ENCODE measurements around the gene SPACA6.
A peak's percentile ranks its signal among the peaks of the same experiment; 100 is the strongest.

SPACA6 gene

DNA sequence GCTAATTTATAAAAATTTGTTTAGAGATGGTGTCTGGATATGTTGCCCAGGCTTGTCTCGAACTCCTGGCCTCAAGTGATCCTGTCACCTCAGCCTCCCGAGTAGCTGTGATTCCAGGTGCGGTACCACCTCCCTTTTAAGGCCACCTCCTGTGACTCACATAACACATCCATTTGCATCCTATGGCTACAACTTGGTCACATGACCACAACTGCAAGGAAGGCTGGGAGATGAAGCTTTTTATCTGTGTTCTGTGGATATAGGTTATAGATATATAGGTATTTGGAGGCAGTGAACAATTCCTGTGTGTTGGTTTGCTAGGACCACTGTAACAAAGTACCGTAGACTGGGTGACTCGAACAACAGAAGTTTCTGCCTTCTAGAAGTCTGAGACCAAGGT, 6.0 kb downstream of the SPACA6 start:
- Histone ChIP-seq H3K4me1 (ENCODE audit: control insufficient read depth, insufficient read depth, low read length) (peaks cover 4% of the 10 kb centered on the region), H3K27me3 (ENCODE audit: control insufficient read depth, insufficient read depth, low read length) (no peaks in the 10 kb centered on the region), H3K9me3 (ENCODE audit: control insufficient read depth, insufficient read depth, low read length) (no peaks in the 10 kb centered on the region), H3K9ac (ENCODE audit: low read depth, low read length) (no peak overlapping the region), H3K36me3 (ENCODE audit: control insufficient read depth, insufficient read depth, low read length) (no peaks in the 10 kb centered on the region), H3K4me3 (ENCODE audit: low read depth, low read length) (no peak overlapping the region)

DNA sequence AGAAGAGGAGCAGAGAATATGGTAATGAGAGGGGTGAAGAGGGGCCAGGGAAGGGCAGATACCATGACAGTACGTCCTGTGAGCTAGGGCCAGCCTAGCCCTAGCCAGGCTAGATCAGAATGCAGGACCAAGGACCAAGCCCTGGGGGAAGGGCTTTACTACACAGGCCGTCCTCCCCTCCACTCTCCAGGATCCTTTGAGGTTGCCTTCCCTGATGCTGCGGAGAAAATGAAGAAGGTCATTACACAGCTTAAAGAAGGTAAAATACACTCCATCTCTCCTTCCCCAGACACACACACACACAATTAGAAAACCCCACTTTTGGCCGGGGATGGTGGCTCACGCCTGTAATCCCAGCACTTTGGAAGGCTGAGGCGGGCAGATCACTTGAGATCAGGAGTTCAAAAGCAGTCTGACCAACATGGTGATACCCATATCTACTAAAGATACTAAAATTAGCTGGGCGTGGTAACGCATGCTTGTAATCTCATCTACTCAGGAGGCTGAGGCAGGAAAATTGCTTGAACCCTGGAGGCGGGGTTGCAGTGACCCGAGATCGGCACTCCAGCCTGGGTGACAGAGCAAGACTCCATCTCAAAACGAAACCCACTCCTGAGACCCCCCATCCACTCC, 8.5 kb downstream of the SPACA6 start:
- peak overlapping the region; percentile 8 for H3K9ac ChIP-seq (ENCODE audit: low read depth, low read length)
- no peaks in the 10 kb centered on the region for H3K27me3 ChIP-seq (ENCODE audit: control insufficient read depth, insufficient read depth, low read length)
- H3K9me3 ChIP-seq (ENCODE audit: control insufficient read depth, insufficient read depth, low read length) = no peaks in the 10 kb centered on the region
- H3K4me1 ChIP-seq (ENCODE audit: control insufficient read depth, insufficient read depth, low read length) = peaks cover 4% of the 10 kb centered on the region
- H3K36me3 ChIP-seq (ENCODE audit: control insufficient read depth, insufficient read depth, low read length) = peaks cover 2% of the 10 kb centered on the region
- peak overlapping the region; percentile 94 for H3K4me3 ChIP-seq (ENCODE audit: low read depth, low read length)

DNA sequence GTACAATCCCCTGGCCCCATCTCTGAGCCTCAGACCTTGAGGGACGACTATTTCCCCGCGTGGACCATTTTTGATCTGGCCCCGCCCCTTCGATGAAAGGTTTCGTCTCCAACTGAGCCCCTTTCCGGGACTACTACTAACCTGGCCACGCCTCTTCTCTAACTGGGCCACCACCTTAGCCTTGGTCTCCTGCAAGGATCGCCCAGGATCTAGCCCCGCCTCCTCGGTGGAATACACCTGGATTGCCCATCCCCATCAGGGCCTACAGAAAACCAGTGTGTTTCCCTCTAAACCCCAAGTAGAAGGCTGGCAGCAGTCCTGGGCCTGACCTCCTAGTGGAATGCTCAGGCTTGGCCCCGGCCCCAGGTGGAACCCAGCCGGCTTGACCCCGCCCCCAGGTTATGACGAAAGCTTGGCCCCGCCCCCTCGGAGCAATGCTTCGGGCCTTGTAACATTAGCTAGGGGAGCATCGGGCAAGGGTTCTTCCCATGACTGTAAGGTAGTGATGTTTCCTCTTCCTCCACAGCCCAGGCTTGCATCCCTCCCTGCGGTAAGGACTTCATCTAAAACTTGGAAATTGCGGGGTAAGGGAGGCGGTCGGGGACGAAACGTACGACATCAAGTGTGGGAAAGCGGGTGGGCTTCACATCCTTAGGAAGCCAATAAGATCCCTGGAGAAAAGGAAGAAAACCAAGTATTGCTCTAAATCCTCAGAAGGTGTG, 9.1 kb downstream of the SPACA6 start:
- Histone ChIP-seq H3K4me3 (ENCODE audit: low read depth, low read length) (peak overlapping the region; percentile 94), H3K9me3 (ENCODE audit: control insufficient read depth, insufficient read depth, low read length) (no peaks in the 10 kb centered on the region), H3K36me3 (ENCODE audit: control insufficient read depth, insufficient read depth, low read length) (peaks cover 2% of the 10 kb centered on the region), H3K4me1 (ENCODE audit: control insufficient read depth, insufficient read depth, low read length) (peaks cover 4% of the 10 kb centered on the region), H3K9ac (ENCODE audit: low read depth, low read length) (peak overlapping the region; percentile 8), H3K27me3 (ENCODE audit: control insufficient read depth, insufficient read depth, low read length) (no peaks in the 10 kb centered on the region)

DNA sequence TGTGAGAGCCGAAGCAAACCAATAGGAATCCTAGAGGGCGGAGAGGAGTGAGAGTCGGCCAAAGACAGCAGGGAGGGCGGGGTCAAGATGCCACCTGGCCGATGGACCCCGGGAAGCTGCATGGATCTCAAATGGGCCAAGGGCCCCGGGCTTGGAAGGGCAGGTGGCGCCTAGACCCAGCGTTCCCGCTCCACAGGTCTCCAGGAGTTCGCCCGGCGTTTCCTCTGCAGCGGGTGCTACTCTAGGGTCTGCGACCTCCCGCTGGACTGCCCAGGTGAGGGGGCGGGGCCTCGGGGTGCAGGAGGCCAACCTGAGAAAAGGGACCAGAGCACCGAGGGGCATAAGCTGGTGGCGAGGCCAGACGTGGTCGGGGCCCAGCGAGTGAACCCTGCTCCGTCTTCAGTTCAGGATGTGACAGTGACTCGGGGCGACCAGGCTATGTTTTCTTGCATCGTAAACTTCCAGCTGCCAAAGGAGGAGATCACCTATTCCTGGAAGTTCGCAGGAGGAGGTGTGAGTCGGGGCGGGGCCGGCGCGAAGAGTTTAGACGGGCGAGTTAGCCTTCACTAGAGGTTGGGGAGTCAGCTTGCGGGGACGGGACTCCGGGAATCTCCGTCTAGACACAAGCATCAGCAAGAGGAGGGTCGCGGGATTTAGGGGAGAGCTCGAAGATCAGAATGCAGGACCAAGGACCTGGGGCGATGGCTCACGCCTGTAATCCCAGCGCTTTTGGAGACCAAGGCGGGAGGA, 9.9 kb downstream of the SPACA6 start:
- H3K4me3 ChIP-seq (ENCODE audit: low read depth, low read length) = peak overlapping the region; percentile 94
- no peak overlapping the region for H3K9ac ChIP-seq (ENCODE audit: low read depth, low read length)
- peaks cover 4% of the 10 kb centered on the region for H3K4me1 ChIP-seq (ENCODE audit: control insufficient read depth, insufficient read depth, low read length)
- no peaks in the 10 kb centered on the region for H3K9me3 ChIP-seq (ENCODE audit: control insufficient read depth, insufficient read depth, low read length)
- no peaks in the 10 kb centered on the region for H3K27me3 ChIP-seq (ENCODE audit: control insufficient read depth, insufficient read depth, low read length)
- peaks cover 2% of the 10 kb centered on the region for H3K36me3 ChIP-seq (ENCODE audit: control insufficient read depth, insufficient read depth, low read length)

DNA sequence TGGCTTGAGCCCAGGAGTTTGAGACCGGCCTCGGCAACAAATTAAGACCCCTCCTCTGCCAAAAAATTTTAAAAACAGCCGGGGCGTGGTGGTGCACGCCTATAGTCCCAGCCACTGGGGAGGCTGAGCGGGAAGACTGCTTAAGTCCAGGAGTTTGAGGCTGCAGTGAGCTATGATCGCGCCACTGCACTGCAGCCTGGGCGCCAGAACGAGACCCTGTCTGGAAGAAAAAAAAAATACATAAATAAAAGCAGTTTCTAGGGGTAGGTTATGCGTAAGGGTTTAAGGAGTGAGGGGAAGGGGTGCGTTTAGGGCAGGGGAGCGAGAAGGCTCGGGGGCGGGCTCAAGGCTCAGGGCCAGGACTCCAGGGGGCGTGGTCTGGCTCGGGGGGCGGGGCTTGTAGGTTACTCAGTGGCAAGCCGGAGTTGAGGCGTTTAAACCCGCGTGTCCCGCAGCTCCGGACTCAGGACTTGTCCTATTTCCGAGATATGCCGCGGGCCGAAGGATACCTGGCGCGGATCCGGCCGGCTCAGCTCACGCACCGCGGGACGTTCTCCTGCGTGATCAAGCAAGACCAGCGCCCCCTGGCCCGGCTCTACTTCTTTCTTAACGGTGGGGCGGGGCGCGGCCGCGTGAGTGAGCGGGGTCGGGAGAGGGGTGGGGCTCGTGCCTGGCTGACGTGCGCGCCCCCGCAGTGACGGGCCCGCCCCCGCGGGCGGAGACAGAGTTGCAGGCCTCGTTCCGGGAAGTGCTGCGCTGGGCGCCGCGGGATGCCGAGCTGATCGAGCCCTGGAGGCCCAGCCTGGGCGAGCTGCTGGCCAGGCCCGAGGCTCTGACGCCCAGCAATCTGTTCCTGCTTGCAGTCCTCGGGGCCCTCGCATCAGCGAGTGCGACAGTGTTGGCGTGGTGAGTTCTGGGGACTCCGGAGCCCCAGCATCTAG, 10.7 kb downstream of the SPACA6 start:
- Histone ChIP-seq H3K36me3 (ENCODE audit: control insufficient read depth, insufficient read depth, low read length) (peaks cover 2% of the 10 kb centered on the region), H3K9me3 (ENCODE audit: control insufficient read depth, insufficient read depth, low read length) (no peaks in the 10 kb centered on the region), H3K27me3 (ENCODE audit: control insufficient read depth, insufficient read depth, low read length) (no peaks in the 10 kb centered on the region), H3K9ac (ENCODE audit: low read depth, low read length) (peak overlapping the region; percentile 92), H3K4me1 (ENCODE audit: control insufficient read depth, insufficient read depth, low read length) (peaks cover 4% of the 10 kb centered on the region), H3K4me3 (ENCODE audit: low read depth, low read length) (peak overlapping the region; percentile 94)

DNA sequence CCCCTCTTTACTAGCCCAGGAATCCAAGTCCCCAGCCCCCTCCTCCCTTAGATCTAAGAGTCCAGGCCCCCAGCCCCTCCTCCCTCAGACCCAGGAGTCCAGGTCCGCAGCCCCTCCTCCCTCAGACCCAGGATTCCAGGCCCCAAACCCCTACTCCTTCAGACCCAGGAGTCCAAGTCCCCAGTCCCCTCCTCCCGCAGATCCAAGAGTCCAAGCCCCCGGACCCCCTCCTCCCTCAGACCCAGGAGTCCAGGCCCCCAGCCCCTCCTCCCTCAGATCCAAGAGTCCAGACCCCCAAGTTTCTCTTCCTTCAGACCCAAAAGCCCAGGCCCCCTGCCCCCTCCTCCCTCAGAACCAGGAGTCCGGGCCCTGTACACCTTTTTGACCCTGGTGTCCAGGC, 11.5 kb downstream of the SPACA6 start:
- Histone ChIP-seq H3K4me1 (ENCODE audit: control insufficient read depth, insufficient read depth, low read length) (peaks cover 4% of the 10 kb centered on the region), H3K9ac (ENCODE audit: low read depth, low read length) (peak overlapping the region; percentile 92), H3K4me3 (ENCODE audit: low read depth, low read length) (peak overlapping the region; percentile 94), H3K9me3 (ENCODE audit: control insufficient read depth, insufficient read depth, low read length) (no peaks in the 10 kb centered on the region), H3K36me3 (ENCODE audit: control insufficient read depth, insufficient read depth, low read length) (peaks cover 2% of the 10 kb centered on the region), H3K27me3 (ENCODE audit: control insufficient read depth, insufficient read depth, low read length) (no peaks in the 10 kb centered on the region)

DNA sequence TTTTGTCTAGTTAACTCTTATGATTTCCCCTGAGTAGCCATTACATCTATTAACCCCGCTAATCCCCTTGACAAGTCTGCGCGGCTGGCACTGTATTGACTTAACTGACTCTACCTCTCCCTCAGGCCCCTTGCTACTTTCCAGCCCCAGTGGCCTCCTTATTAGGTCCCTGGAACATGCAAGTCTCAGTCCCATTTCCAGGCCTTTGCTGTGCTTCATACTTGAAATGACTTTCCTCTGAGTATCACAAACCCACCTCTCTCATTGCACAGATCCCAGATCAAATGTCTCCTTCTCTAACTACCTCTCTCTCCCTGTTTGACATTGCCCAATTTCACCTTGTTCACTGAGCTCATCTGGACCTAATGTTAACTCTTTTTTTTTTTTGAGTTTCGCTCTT, 13.2 kb downstream of the SPACA6 start:
- H3K27me3 ChIP-seq (ENCODE audit: control insufficient read depth, insufficient read depth, low read length) = no peaks in the 10 kb centered on the region
- H3K4me1 ChIP-seq (ENCODE audit: control insufficient read depth, insufficient read depth, low read length) = peaks cover 3% of the 10 kb centered on the region
- H3K9ac ChIP-seq (ENCODE audit: low read depth, low read length) = no peak overlapping the region
- no peak overlapping the region for H3K4me3 ChIP-seq (ENCODE audit: low read depth, low read length)
- peaks cover 2% of the 10 kb centered on the region for H3K36me3 ChIP-seq (ENCODE audit: control insufficient read depth, insufficient read depth, low read length)
- H3K9me3 ChIP-seq (ENCODE audit: control insufficient read depth, insufficient read depth, low read length) = no peaks in the 10 kb centered on the region

DNA sequence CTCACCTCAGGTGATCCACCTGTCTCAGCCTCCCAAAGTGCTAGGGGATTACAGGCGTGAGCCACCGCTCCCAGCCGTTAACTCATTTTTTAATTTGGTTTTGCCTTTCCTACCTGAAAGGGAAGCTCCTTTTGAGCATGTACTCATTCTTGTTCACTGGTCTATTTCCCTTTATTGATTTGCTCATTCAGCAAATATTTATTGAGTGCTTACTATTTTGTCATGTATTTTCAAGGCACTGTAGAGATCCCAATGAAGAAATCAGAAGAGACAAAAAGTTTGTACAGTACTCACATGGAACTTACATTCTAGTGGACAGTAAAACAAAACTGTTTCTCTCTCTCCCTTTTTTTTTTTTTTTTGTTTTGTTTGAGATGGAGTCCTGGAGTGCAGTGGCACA, 13.8 kb downstream of the SPACA6 start:
- Histone ChIP-seq H3K36me3 (ENCODE audit: control insufficient read depth, insufficient read depth, low read length) (peaks cover 2% of the 10 kb centered on the region), H3K4me3 (ENCODE audit: low read depth, low read length) (no peak overlapping the region), H3K9ac (ENCODE audit: low read depth, low read length) (no peak overlapping the region)

DNA sequence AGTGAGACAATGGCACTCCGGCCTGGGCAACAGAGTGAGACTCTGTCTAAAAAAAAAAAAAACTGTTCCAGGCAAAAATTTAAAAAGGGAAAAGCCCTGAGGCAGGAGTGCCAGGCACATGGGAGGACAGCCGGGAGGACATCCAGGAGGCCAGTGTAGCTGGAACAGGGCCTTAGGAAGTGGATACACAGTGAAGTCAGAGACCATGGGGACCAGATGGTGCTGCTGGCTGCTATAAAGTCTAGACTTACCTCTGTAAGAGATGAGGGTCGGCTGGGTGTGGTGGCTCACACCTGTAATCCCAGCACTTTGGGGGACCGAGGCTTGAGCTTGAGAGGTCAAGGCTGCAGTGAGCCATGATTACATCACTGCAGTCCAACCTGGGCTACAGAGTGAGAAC, 15.7 kb downstream of the SPACA6 start:
- Histone ChIP-seq H3K4me1 (ENCODE audit: control insufficient read depth, insufficient read depth, low read length) (no peaks in the 10 kb centered on the region), H3K27me3 (ENCODE audit: control insufficient read depth, insufficient read depth, low read length) (no peaks in the 10 kb centered on the region), H3K9ac (ENCODE audit: low read depth, low read length) (no peak overlapping the region), H3K36me3 (ENCODE audit: control insufficient read depth, insufficient read depth, low read length) (peaks cover 5% of the 10 kb centered on the region), H3K9me3 (ENCODE audit: control insufficient read depth, insufficient read depth, low read length) (no peaks in the 10 kb centered on the region), H3K4me3 (ENCODE audit: low read depth, low read length) (no peak overlapping the region)

More for the DNA sequence above, 13.8 kb downstream of the SPACA6 start:
- Histone ChIP-seq H3K4me1 (ENCODE audit: control insufficient read depth, insufficient read depth, low read length) (no peaks in the 10 kb centered on the region), H3K9me3 (ENCODE audit: control insufficient read depth, insufficient read depth, low read length) (no peaks in the 10 kb centered on the region), H3K27me3 (ENCODE audit: control insufficient read depth, insufficient read depth, low read length) (no peaks in the 10 kb centered on the region)

DNA sequence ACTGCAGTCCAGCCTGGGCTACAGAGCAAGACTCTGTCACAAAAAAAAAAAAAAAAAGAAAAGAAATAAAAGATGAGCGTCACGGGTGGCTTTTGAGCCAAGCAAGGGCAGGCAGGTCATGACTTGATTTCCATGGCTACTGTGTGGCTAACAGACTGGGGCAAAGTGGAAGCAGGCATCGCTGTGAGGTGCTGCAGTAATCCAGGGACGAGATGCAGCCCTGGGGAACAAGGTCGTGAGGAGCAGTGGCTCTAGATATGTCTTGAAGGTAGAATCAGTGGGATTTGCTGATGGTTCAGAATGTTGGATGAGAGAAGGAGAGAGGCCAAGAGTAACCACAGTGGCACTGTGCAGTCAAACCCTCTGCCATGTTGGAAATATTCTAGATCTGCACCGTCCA, 16.4 kb downstream of the SPACA6 start:
- no peak overlapping the region for H3K4me3 ChIP-seq (ENCODE audit: low read depth, low read length)
- no peaks in the 10 kb centered on the region for H3K27me3 ChIP-seq (ENCODE audit: control insufficient read depth, insufficient read depth, low read length)
- H3K4me1 ChIP-seq (ENCODE audit: control insufficient read depth, insufficient read depth, low read length) = no peaks in the 10 kb centered on the region
- H3K9ac ChIP-seq (ENCODE audit: low read depth, low read length) = no peak overlapping the region
- H3K36me3 ChIP-seq (ENCODE audit: control insufficient read depth, insufficient read depth, low read length) = peaks cover 7% of the 10 kb centered on the region
- H3K9me3 ChIP-seq (ENCODE audit: control insufficient read depth, insufficient read depth, low read length) = no peaks in the 10 kb centered on the region

DNA sequence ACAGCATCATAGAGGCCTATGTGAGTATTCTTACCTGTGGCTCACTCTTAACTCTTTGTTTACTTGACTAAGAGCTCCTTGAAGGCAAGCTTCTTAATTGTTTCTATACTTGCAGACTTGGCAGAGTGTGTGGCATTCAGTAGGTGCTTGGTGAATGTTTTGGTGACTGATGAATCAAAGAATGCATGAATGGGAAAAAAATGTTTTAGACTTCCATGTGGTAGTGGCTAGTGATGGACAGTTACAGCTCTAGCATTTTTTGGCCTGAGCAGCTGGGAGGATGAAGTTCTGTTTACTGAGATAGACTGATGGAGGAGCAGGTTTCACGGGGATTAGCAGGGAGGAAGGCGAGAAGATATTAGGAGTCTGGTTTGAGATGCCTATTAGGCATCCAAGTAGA, 17.0 kb downstream of the SPACA6 start:
- Histone ChIP-seq H3K36me3 (ENCODE audit: control insufficient read depth, insufficient read depth, low read length) (peaks cover 7% of the 10 kb centered on the region), H3K9me3 (ENCODE audit: control insufficient read depth, insufficient read depth, low read length) (no peaks in the 10 kb centered on the region), H3K4me1 (ENCODE audit: control insufficient read depth, insufficient read depth, low read length) (no peaks in the 10 kb centered on the region), H3K27me3 (ENCODE audit: control insufficient read depth, insufficient read depth, low read length) (no peaks in the 10 kb centered on the region), H3K4me3 (ENCODE audit: low read depth, low read length) (no peak overlapping the region), H3K9ac (ENCODE audit: low read depth, low read length) (no peak overlapping the region)

All from iPS-15b (cell line).